OCI-LY1 (cell line): Measurements from ENCODE around the gene OTOG.

Experiments
- H2AFZ ChIP-seq: fragments of 200-600 bp; sonication (generic), shearing (Covaris generic); 2 replicates; pipeline ENCODE4 v1.6.0; 2014; ENCODE audit warnings: antibody characterized with exemption, mild to moderate bottlenecking, low read length
- H3F3A ChIP-seq: fragments of 200-600 bp; sonication (generic), shearing (Covaris generic); 2 replicates; pipeline ENCODE4 v1.6.0; 2014; ENCODE audit warnings: mild to moderate bottlenecking, antibody characterized with exemption, low read length, moderate library complexity; ENCODE audit not compliant: insufficient read depth
- H3K27ac ChIP-seq: fragments of 200-600 bp; sonication (generic); 2 replicates; pipeline ENCODE4 v1.5.1; 2014; ENCODE audit warnings: low read length, mixed run types, mild to moderate bottlenecking, low read depth; ENCODE audit not compliant: poor library complexity, severe bottlenecking
- H3K27me3 ChIP-seq: fragments of 200-600 bp; sonication (generic); 2 replicates; pipeline ENCODE4 v1.6.0; 2014; ENCODE audit warnings: antibody characterized with exemption, mild to moderate bottlenecking, low read length, moderate library complexity; ENCODE audit not compliant: insufficient read depth
- H3K36me3 ChIP-seq: fragments of 200-600 bp; sonication (generic); 2 replicates; pipeline ENCODE4 v1.6.1; 2014; ENCODE audit warnings: mild to moderate bottlenecking, antibody characterized with exemption, low read length, moderate library complexity, mixed read lengths; ENCODE audit not compliant: insufficient read depth
- H3K4me1 ChIP-seq: fragments of 200-600 bp; sonication (generic); 2 replicates; pipeline ENCODE4 v1.5.1; 2014; ENCODE audit warnings: mild to moderate bottlenecking, low read length, moderate library complexity; ENCODE audit not compliant: insufficient read depth, severe bottlenecking
- H3K4me2 ChIP-seq: fragments of 200-600 bp; sonication (generic), shearing (Covaris generic); 2 replicates; pipeline ENCODE4 v1.6.1; 2014; ENCODE audit warnings: low read length
- H3K4me3 ChIP-seq: fragments of 200-600 bp; sonication (generic); 2 replicates; pipeline ENCODE4 v1.5.1; 2014; ENCODE audit warnings: low read length, low read depth, mild to moderate bottlenecking, mixed read lengths; ENCODE audit not compliant: poor library complexity, severe bottlenecking
- H3K79me2 ChIP-seq: fragments of 200-600 bp; shearing (Covaris generic); 2 replicates; pipeline ENCODE4 v1.6.1; 2016; ENCODE audit warnings: mixed run types, low read length, mixed read lengths; ENCODE audit not compliant: insufficient read depth
- H3K9ac ChIP-seq: fragments of 200-600 bp; sonication (generic), shearing (Covaris generic); 2 replicates; pipeline ENCODE4 v1.6.1; 2014; ENCODE audit warnings: mild to moderate bottlenecking, low read length, mixed read lengths
- H3K9me2 ChIP-seq: fragments of 200-600 bp; sonication (generic), shearing (Covaris generic); 2 replicates; pipeline ENCODE4 v1.6.1; 2014; ENCODE audit warnings: low read depth, mild to moderate bottlenecking, low read length, mixed read lengths
- H3K9me3 ChIP-seq: fragments of 200-600 bp; shearing (Covaris generic); 2 replicates; pipeline ENCODE4 v1.6.1; 2014; ENCODE audit warnings: low read length, mixed read lengths
- H4K20me1 ChIP-seq: fragments of 200-600 bp; sonication (generic), shearing (Covaris generic); 2 replicates; pipeline ENCODE4 v1.6.0; 2016; ENCODE audit warnings: mild to moderate bottlenecking, low read length; ENCODE audit not compliant: insufficient read depth
- EZH2 ChIP-seq: fragments of 200-600 bp; sonication (generic), shearing (Covaris generic); IDR thresholded peaks from 2 replicates; pipeline ENCODE4 v1.8.0; 2017; ENCODE audit warnings: borderline replicate concordance, mixed run types, mild to moderate bottlenecking, antibody characterized with exemption, low read length, moderate library complexity, mixed read lengths
- TF ChIP-seq, protein P1 (sequence below): fragments of 200-600 bp; sonication (generic), shearing (Covaris generic); IDR thresholded peaks from 2 replicates; pipeline ENCODE4 v1.5.1; 2017; ENCODE audit warnings: mild to moderate bottlenecking, antibody characterized with exemption, low read length, moderate library complexity, mixed read lengths

Gene OTOG

DNA sequence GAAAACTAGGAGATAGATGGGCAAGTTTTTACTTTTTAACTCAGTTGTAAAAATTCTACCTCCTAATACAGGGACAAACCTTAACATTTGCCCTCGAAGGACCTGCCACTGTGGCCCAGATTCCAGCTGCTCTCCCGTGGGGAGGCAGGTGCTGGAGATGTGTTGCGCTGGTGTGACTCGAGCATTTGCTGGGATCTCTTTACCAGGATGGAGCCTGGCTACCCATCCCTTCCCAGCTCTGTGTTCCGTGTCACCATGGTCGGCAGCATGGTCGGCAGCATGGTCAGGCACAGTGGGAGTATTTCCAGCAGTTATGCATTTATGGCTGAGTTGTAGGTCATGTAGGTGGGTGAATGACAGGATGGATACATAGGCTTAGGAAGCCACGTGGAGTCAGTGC lies 41.1 kb downstream of the OTOG start:
- H3K27ac ChIP-seq, result no peak overlapping the region
- TF ChIP-seq, protein P1, sequence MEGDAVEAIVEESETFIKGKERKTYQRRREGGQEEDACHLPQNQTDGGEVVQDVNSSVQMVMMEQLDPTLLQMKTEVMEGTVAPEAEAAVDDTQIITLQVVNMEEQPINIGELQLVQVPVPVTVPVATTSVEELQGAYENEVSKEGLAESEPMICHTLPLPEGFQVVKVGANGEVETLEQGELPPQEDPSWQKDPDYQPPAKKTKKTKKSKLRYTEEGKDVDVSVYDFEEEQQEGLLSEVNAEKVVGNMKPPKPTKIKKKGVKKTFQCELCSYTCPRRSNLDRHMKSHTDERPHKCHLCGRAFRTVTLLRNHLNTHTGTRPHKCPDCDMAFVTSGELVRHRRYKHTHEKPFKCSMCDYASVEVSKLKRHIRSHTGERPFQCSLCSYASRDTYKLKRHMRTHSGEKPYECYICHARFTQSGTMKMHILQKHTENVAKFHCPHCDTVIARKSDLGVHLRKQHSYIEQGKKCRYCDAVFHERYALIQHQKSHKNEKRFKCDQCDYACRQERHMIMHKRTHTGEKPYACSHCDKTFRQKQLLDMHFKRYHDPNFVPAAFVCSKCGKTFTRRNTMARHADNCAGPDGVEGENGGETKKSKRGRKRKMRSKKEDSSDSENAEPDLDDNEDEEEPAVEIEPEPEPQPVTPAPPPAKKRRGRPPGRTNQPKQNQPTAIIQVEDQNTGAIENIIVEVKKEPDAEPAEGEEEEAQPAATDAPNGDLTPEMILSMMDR, result no peak
- no peak for TF ChIP-seq EZH2
- no peaks in the 10 kb centered on the region for H3K9me2 ChIP-seq
- no peaks in the 10 kb centered on the region for H4K20me1 ChIP-seq
- no peaks in the 10 kb centered on the region for H3K4me1 ChIP-seq
- H3K9me3 ChIP-seq, result no peaks in the 10 kb centered on the region
- no peaks in the 10 kb centered on the region for H3K36me3 ChIP-seq
- no peak overlapping the region for H3K4me2 ChIP-seq
- H3F3A ChIP-seq, result no peaks in the 10 kb centered on the region
- no peak overlapping the region for H3K9ac ChIP-seq
- H3K4me3 ChIP-seq, result no peak overlapping the region
- H3K79me2 ChIP-seq, result no peaks in the 10 kb centered on the region
- no peak overlapping the region for H2AFZ ChIP-seq
- no peaks in the 10 kb centered on the region for H3K27me3 ChIP-seq

GRCh38 chr11:17588721-17589120 lies 41.7 kb downstream of the OTOG start:
- Histone ChIP-seq H3K36me3 (no peaks in the 10 kb centered on the region), H3K79me2 (no peaks in the 10 kb centered on the region), H3K4me3 (no peak overlapping the region), H3K27me3 (no peaks in the 10 kb centered on the region), H3K9me3 (no peaks in the 10 kb centered on the region), H3K9me2 (no peaks in the 10 kb centered on the region), H4K20me1 (no peaks in the 10 kb centered on the region), H3K27ac (no peak overlapping the region), H3F3A (no peaks in the 10 kb centered on the region), H3K4me1 (no peaks in the 10 kb centered on the region), H3K9ac (no peak overlapping the region), H3K4me2 (no peak overlapping the region), H2AFZ (no peak overlapping the region)
- no peak for TF ChIP-seq EZH2
- TF ChIP-seq, protein P1, result no peak

GRCh38 chr11:17590463-17590862 lies 43.4 kb downstream of the OTOG start:
- H3K4me3 ChIP-seq, result no peak overlapping the region
- no peaks in the 10 kb centered on the region for H4K20me1 ChIP-seq
- H3K27me3 ChIP-seq, result no peaks in the 10 kb centered on the region; the same call in 1 of the 2 replicates
- no peak overlapping the region for H3K4me2 ChIP-seq
- H3K27ac ChIP-seq, result no peak overlapping the region
- no peaks in the 10 kb centered on the region for H3K79me2 ChIP-seq
- TF ChIP-seq EZH2, result no peak
- TF ChIP-seq, protein P1, result no peak
- H3K9me2 ChIP-seq, result no peaks in the 10 kb centered on the region
- H3K4me1 ChIP-seq, result no peaks in the 10 kb centered on the region
- H2AFZ ChIP-seq, result no peak overlapping the region
- H3K36me3 ChIP-seq, result no peaks in the 10 kb centered on the region
- no peak overlapping the region for H3K9ac ChIP-seq
- H3F3A ChIP-seq, result no peaks in the 10 kb centered on the region
- no peaks in the 10 kb centered on the region for H3K9me3 ChIP-seq
